Measurements from ENCODE around the gene CHRND.

Gene CHRND

DNA sequence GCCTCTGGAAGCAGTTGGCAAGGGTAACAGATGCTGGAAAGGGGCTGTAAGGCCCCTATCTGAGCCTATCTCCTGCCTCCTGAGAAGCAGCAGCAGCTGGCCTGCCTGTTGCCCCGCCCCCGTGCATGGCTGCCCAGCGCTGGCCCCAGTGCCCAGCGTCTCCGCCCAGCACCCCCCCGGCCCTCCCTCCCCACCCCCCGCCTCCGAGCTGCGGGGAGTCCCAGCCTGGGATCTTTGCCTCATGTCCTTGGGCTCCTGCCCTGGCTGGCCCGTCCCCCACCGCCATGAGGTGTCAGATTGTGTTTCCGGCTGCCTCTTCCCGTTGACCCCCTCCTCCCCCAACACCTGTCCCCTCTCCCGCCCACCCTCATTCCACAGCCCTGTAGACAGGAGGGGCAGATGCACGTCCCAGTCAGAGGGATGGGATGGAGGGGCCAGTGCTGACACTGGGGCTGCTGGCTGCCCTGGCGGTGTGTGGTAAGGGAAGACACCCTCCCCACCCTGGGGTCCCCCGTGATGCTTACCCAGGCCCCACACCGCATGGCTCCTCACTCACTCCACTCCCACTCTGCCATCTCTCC is at the start of gene CHRND:
CHRND (plus strand) TSS at position 370 of the 581 bp plus-strand sequence; CDS start at position 426, 56 bp downstream.
- peak; percentile 26 for DNase-seq

DNA sequence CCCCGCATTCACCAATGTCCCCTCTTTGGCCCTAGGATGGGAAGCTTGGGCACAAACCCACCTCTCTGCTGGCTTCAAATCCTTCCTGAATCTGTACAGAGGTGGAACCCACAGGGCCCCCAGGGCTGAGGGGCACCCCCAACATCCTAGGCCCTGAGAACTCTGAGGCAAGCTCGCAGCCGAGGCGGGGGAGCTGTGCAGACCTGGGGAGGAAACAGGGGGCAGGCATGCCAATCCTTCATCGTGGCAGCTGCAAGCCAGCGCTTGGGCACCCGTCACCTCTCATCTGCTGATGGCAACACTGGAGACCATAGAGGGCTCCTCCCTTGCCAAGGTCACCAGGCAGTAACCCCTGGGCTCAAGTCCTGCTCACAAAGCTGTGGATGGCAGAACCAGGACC is 49.2 kb upstream of the CHRND start:
- DNase-seq: no peak

- DNase-seq: no peak
These were observed 48.0 kb upstream of the CHRND start for GRCh38 chr2:232477751-232478510.

GRCh38 chr2:232478571-232479340 is 47.2 kb upstream of the CHRND start:
- no peak for DNase-seq

DNA sequence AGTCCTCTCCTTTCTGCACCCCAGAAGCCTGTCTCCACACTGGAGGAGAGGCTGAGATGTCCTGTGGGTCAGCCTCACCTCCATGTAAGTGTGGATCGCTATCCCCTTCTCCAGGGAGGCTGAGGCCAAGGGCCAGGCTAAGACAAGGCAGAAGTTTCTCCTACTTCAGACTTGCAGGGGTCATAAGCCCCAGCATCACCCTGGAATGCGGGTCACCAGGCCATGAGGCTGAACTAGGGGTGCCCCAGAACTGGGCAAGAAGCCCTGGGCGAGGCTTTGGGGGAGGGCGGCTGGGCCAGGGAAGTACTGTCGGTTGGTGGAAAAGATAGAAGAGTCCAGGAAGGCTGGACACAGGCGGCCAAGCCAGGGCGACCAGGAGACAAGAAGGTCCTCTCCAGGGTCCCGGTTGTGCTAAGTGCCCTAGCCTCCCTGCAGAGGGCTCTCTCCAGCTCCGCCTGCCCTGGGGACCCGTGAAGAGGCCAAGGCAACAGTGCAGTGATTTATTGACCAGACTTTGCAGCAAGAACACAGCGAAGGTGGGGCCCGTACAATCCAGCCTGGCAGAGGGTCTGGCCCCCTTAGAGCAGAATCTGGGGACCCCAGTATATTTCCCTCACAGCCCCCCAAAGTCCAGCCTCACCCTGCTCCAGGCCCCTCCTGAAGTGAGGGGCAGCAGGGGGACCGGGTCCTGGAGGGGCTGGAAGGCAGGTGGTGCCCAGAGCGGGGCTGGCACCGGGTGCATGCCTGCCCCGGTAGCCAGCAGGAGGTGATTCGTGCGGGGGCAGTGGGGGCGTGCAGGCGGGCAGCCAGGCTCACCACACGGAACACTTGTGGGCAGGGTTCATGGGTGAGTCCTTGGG is 46.4 kb upstream of the CHRND start:
- DNase-seq: no peak

DNA sequence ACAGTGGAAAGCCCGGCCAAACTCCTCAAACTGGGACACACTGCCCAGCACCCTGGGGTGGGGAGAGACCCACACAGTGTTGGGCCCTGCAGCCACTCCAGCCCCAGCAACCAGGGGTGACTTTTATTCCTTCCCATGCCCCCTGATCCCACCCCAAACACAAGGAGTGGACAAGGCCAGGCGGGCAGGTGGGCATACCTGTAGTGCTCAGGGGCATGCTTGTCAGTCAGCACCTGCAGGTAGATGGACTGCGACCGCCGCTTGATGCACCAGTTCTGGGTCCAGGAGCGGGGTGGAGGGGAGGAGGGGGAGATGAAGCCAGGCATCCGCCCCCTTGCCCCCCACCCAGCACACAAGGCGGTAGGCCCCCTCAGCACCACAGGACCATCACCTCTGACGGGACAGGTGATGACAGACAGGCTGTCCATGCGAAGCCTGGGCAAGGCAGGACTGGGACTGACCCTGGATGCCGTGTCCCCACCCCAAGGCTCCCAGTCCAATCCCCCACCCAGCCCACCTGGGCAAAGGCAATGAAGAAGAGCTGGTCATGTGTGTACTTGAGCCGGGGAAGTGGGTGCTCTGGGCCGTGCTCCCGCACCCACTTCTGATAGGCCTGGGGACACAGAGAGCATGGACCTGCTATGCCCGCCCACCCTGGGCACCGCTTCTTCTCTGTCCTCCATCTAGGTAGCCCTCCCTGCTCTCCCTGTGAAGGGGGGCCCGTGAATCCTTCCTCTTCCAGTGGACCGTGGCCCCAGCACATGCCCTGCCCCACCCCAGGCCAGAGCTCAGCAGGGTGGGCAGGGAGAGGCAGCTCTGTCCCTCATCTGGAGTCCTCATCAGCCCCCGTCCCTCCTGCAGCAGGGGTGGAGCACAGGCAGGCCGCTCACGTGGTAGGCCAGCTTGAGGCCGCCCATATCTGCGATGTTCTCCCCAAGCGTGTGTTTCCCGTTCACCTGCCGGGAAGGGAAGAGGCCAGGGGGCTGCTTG is 45.5 kb upstream of the CHRND start:
- DNase-seq: no peak

DNA sequence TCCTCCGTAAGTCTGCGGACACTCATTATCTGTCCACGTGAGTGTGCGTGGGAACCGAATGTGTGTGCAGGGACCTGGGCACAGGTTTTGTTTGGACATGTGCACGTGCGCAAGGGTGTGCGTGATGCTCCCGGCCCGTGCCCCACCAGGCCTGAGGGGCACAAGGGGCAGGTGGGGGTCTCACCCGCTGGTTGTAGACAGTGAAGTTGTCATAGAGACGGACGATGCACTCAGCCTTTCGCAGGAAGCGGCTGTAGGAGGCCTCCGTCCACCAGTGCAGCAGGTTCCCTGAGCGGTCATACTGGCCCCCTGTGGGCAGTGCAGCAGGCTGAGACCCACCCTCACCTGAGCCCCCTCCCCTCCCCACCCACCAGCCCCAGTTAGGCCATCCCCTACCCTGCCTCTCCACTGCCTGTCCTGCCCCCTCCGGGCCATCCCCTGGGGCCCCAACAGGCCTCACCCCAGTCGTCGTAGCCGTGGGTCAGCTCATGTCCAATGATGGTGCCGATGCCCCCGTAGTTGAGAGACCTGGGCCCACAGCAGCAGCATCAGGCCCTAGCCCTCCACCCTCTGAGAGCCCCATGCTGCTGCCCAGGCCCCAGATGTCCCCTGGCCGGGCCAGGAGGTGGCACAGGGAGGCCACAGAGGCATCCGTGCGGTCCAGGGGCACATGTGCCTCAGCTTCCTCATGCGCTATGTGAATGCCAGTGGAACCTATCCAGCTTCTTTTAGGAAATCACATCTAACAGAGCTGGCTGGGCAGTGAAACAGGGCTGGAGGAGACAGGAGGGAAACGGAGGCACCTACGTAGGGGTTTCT is 44.4 kb upstream of the CHRND start:
- DNase-seq: no peak

GRCh38 chr2:232482301-232483238 is 43.4 kb upstream of the CHRND start:
- no peak for DNase-seq

GRCh38 chr2:232483311-232483922 is 42.5 kb upstream of the CHRND start:
- DNase-seq: no peak

GRCh38 chr2:232483923-232484627 is 41.9 kb upstream of the CHRND start:
- DNase-seq: no peak

- no peak for DNase-seq
These were observed 41.2 kb upstream of the CHRND start for GRCh38 chr2:232484628-232485347.

- DNase-seq: no peak
These were observed 40.6 kb upstream of the CHRND start for GRCh38 chr2:232485348-232485756.

DNA sequence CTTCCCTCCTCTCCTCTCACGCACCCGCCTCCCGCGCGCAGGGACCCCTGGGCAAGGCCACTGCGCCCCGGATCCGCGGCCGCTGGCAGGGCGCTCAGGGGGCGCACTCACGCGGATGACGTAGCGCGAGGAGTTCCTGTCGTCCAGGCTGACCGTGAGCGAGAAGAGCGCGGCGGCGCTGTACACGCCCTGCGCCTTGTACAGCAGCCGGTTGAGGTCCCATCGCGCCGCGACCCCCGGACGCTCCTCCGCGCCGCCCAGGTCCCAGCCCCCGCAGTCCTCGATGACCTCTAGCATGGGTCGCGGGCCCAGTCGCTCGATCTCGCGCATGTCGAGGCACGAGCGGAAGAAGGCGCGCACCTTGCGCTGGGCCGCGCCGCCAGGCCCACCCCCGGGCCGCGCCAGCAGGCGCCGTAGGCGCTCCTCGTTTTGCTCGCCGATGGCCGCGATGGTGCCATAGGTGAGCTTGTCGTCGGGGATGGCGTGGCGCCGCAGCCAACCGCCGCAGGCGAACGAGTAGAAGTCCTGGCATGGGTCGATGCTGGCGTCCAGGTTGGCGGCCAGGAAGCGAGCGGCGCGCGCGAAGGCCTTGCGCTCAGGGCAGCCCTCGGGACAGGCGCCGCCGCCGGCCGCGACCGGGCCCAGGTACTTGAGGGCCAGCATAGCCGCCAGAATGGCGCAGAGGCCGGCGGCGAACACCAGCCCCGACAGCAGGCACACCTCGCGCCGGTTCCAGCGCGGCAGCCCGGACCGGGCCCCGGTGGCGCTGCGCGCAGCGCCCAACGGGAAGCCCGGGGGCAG is 40.0 kb upstream of the CHRND start:
- no peak for DNase-seq

DNA sequence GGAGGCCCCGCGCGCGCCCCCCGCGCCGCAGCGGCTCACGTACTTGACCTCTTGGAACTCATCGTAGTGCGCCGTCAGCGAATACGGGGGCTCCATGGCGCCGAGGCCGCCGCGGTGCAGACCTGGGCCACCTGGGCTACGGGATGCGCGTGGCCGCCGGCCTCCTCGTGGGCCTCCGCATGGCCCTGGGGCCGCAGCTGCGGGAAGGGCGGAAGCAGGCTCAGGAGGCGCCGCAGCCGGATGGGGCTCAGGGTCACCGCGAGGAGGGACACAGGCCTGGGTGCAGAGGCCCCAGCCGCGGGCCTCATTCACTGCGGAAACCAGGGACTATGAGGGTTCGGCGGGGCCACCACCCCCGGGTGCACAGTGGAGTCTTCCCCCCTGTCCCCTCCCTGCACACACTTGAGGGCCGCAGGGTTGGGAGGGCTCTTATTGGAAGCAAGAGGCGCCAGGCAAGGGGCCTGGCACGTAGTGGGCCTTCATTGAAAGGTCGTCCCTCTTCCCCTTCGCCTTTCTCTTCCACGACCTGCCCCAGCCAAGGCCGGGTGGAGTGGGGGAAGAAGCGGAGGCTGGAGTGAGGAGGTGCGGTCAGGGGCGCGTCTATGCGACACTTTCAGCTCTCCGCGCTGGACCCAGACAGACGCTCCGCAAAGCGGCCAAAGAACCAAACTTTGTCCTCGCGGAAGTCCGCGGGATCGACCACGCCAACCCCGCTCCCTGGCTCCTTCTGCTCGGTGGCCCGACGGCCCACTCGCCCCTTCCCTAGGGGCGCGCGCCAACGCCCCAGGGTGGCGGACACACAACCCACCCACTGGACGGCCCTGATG is 39.2 kb upstream of the CHRND start:
- no peak for DNase-seq

DNA sequence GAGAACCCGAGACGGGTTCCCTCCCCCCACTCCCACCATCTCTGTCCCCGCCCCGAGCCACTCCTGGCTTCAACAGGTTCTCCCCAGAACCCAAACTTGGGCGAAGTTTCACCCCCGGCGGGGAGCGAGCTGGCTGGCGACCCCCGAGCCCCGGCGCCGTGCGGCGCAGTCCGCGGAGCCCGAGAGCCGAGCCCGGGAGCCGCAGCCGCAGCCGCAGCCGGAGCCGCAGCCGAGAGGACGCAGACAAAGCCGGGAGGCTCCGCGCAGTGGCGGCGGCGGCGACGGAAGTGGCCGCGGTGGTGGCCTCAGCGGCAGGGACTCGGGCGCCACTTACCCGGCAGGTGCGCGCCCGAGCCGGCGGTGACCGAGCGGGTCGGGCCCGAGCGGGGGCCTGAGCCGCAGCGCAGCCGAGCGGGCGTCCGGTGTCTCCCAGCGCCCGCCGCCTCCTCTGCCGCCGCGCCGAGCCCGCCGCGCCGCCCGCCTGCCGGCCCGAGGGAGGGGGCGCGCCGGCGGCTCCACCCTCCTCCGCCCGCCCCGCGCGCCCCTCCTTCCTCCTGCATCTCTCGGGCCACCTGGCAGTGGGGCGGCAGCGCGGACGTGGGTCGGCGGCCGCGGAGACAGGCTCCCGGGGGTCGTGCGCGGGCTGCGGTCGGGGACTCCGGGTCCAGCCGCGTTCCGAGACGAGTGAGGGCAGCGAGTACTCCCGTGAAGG is 38.4 kb upstream of the CHRND start, which contains the start of gene ECEL1:
ECEL1 (minus strand) TSS at position 450 of the 712 bp plus-strand sequence. CDS start 1,181 bp downstream, outside the sequence.
- DNase-seq: peak; percentile 37
